ENCODE data around the gene ASB3.
A peak's percentile ranks its signal among the peaks of the same experiment; 100 is the strongest.

The ASB3 gene

DNA sequence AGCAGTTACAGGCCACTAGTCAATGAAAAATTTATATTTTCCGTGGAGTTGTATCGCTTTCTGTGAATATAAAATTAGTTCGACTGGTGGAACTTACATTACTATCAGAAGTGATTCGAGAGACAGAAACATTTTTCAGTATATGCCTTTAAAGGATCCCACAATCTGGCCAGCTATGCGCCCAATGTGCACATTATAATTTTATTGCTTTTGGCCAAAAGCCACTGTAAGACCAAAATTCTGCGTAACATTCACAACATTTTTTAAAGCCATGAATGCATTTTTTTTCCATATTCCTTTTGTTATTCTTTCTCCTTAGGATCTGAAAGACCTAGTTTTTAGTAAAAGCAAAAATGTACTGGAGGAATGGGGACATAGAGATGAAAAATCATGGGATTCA lies 150.2 kb downstream of the ASB3 start:
- no peak for DNase-seq

GRCh38 chr2:53636109-53636508 lies 150.6 kb downstream of the ASB3 start:
- no peak for DNase-seq

- DNase-seq, result no peak
Observed at GRCh38 chr2:53635694-53636093, 151.1 kb downstream of the ASB3 start.

DNA sequence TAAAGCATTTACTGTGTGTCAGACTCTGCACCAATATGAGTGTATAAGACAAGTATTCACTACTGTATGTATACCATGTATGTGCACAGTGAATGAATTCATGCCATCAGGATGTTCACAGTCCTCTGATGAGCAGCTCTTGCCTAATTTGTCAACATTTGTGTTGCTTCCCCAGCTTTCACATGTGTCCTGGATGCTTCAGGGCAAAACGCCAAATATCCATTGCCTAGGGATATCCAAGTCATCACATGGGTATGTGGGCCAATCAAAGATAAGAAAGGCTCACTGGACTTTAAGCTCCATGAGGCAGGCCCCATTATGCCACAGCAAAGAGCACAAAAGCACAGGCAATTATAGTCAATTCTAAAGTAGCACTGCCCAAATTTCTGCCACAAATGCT lies 153.3 kb downstream of the ASB3 start:
- DNase-seq, result no peak

DNA sequence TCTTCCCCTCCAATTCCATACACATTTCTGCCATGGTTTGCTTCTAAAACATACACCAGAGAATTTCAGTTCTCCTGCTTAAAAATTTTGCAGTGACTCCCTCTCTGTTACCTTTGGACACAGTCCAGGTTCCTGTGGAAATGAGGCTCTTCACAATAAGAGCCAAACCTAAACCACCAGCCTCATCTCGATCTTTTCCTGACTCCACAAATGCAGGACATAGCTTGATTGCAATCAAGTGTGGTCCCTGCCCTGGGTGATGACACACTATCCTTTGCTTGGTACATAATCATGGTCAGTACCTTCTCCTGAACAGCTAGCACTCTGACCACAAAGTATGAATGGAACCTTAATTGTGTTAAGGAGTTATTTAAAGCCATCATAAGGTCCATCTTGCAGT lies 154.0 kb downstream of the ASB3 start:
- no peak for DNase-seq

GRCh38 chr2:53632126-53632460 lies 154.7 kb downstream of the ASB3 start:
- DNase-seq, result no peak

- no peak for DNase-seq
Observed at GRCh38 chr2:53631313-53632125, 155.2 kb downstream of the ASB3 start.

- DNase-seq, result no peak
Observed at GRCh38 chr2:53630026-53630606, 156.6 kb downstream of the ASB3 start.

DNA sequence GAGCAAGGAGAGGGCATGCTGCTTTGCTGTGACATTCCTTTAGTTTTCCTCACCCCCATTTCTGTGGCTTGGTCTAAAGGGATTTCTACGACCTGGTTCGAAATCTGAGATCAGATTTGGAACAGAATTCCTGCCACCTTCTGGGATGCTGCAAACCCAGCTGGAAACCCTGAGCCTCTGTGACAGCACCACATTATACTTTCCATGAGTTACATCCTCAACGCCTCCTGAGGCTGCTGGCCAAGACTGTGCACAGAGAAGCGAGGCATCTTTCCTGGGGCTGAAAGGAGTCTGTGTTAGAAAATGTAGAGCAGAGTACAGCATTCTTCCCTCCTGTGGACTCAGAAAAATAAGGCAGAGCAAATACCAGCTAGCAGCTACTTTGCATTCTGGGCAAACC lies 157.3 kb downstream of the ASB3 start:
- peak in 1 of 2 donors; percentile 63 for DNase-seq

GRCh38 chr2:53629001-53629400 lies 157.8 kb downstream of the ASB3 start:
- no peak for DNase-seq

DNA sequence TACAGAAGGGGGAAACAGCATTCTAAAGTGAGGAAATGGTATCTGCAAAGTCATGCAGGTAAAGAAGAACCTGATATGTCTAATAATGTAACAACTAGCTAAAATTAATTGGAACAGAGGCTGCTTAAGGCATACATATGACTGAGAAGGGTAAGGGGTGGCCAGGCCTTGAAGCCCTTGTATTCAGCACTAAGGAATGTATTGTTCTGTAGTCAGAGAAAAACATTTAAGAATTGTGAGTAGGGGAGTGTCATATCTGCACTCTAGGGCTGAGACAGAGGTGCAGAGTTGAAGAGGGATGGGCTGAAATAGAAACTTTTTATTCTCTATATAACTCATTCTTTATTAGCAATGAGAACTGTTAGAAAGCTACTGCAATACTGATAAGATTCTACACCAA lies 164.6 kb downstream of the ASB3 start:
- no peak for DNase-seq

GRCh38 chr2:53620981-53621380 lies 165.8 kb downstream of the ASB3 start:
- DNase-seq, result no peak

Data from hippocampal formation (tissue), 2 donors.